ENCODE results near the gene CDH13. TPM values are rescaled to one million over a fixed set of nuclear protein-coding genes. Genes with fewer than 3 reads are reported as not detected.

The CDH13 gene
- total and polyA plus RNA-seq, 9 of the 15 experiments (the other 6 are each of a cell fraction or from before 2014, with no cell fraction given), result 0.03 TPM; not detected in 8

DNA sequence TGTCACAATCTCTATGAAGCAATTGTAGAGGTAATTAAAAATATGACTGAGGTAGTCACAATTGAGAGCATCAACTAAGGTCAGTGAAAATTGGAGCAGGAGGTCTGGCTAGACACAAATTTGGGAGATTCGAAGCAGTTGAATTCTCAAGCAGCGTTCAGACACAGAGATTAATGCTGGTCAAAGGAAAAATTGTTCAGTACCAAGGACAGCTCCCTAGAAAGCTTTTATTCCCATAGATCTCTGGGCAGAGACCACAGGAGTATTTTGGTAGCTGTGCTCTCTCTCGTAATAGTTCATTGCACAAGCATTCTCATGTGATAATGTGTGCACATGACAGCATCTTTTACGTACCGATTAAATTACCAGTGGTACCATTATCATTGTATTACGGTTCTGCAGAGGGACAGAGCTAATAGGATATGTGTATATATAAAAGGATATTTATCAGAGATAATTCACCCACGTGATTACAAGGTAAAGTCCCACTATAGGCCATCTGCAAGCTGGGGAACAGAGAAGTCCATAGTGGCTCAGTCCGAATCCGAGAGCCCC, 793.5 kb downstream of the CDH13 start (continued):
- TF ChIP-seq, protein P1, sequence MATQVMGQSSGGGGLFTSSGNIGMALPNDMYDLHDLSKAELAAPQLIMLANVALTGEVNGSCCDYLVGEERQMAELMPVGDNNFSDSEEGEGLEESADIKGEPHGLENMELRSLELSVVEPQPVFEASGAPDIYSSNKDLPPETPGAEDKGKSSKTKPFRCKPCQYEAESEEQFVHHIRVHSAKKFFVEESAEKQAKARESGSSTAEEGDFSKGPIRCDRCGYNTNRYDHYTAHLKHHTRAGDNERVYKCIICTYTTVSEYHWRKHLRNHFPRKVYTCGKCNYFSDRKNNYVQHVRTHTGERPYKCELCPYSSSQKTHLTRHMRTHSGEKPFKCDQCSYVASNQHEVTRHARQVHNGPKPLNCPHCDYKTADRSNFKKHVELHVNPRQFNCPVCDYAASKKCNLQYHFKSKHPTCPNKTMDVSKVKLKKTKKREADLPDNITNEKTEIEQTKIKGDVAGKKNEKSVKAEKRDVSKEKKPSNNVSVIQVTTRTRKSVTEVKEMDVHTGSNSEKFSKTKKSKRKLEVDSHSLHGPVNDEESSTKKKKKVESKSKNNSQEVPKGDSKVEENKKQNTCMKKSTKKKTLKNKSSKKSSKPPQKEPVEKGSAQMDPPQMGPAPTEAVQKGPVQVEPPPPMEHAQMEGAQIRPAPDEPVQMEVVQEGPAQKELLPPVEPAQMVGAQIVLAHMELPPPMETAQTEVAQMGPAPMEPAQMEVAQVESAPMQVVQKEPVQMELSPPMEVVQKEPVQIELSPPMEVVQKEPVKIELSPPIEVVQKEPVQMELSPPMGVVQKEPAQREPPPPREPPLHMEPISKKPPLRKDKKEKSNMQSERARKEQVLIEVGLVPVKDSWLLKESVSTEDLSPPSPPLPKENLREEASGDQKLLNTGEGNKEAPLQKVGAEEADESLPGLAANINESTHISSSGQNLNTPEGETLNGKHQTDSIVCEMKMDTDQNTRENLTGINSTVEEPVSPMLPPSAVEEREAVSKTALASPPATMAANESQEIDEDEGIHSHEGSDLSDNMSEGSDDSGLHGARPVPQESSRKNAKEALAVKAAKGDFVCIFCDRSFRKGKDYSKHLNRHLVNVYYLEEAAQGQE (IDR thresholded peaks at IDR 0.05; ENCODE audit: borderline replicate concordance), result peak; percentile 97
- TF ChIP-seq, protein P1 (CRISPR knock-in tag; IDR thresholded peaks at IDR 0.05; ENCODE audit: low read depth), result peak; percentile 93
- peak; percentile 82 for TF ChIP-seq MIER1 (IDR thresholded peaks at IDR 0.05; ENCODE audit: low read depth)
- no peak for TF ChIP-seq ZNF766 (CRISPR knock-in tag; conservative IDR thresholded peaks at IDR 0.05)
- TF ChIP-seq ZNF121 (CRISPR knock-in tag; conservative IDR thresholded peaks at IDR 0.05), result no peak
- no peak for TF ChIP-seq BCL6 (CRISPR knock-in tag; IDR thresholded peaks at IDR 0.05)

Measured in K562 (cell line).